Cerebellar nuclear complex (tissue), 1 donor: ENCODE measurements around the gene CX3CL1.
"Not testable (repeated sequence)": the region's sequence is repeated elsewhere in the genome, so short reads cannot be mapped to it uniquely, and the experiment has no call there.

ENCODE experiments used
- DNase-seq, 2 experiments: peaks; one replicate each; lab custom pipeline; 2025; lab: John Stamatoyannopoulos, UW

Gene CX3CL1

DNA sequence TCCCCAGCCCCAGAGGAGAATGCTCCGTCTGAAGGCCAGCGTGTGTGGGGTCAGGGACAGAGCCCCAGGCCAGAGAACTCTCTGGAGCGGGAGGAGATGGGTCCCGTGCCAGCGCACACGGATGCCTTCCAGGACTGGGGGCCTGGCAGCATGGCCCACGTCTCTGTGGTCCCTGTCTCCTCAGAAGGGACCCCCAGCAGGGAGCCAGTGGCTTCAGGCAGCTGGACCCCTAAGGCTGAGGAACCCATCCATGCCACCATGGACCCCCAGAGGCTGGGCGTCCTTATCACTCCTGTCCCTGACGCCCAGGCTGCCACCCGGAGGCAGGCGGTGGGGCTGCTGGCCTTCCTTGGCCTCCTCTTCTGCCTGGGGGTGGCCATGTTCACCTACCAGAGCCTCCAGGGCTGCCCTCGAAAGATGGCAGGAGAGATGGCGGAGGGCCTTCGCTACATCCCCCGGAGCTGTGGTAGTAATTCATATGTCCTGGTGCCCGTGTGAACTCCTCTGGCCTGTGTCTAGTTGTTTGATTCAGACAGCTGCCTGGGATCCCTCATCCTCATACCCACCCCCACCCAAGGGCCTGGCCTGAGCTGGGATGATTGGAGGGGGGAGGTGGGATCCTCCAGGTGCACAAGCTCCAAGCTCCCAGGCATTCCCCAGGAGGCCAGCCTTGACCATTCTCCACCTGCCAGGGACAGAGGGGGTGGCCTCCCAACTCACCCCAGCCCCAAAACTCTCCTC, 10.4 kb downstream of the CX3CL1 start:
- no peak for DNase-seq

DNA sequence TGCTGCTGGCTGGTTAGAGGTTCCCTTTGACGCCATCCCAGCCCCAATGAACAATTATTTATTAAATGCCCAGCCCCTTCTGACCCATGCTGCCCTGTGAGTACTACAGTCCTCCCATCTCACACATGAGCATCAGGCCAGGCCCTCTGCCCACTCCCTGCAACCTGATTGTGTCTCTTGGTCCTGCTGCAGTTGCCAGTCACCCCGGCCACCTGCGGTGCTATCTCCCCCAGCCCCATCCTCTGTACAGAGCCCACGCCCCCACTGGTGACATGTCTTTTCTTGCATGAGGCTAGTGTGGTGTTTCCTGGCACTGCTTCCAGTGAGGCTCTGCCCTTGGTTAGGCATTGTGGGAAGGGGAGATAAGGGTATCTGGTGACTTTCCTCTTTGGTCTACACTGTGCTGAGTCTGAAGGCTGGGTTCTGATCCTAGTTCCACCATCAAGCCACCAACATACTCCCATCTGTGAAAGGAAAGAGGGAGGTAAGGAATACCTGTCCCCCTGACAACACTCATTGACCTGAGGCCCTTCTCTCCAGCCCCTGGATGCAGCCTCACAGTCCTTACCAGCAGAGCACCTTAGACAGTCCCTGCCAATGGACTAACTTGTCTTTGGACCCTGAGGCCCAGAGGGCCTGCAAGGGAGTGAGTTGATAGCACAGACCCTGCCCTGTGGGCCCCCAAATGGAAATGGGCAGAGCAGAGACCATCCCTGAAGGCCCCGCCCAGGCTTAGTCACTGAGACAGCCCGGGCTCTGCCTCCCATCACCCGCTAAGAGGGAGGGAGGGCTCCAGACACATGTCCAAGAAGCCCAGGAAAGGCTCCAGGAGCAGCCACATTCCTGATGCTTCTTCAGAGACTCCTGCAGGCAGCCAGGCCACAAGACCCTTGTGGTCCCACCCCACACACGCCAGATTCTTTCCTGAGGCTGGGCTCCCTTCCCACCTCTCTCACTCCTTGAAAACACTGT, 11.3 kb downstream of the CX3CL1 start:
- DNase-seq: no peak

DNA sequence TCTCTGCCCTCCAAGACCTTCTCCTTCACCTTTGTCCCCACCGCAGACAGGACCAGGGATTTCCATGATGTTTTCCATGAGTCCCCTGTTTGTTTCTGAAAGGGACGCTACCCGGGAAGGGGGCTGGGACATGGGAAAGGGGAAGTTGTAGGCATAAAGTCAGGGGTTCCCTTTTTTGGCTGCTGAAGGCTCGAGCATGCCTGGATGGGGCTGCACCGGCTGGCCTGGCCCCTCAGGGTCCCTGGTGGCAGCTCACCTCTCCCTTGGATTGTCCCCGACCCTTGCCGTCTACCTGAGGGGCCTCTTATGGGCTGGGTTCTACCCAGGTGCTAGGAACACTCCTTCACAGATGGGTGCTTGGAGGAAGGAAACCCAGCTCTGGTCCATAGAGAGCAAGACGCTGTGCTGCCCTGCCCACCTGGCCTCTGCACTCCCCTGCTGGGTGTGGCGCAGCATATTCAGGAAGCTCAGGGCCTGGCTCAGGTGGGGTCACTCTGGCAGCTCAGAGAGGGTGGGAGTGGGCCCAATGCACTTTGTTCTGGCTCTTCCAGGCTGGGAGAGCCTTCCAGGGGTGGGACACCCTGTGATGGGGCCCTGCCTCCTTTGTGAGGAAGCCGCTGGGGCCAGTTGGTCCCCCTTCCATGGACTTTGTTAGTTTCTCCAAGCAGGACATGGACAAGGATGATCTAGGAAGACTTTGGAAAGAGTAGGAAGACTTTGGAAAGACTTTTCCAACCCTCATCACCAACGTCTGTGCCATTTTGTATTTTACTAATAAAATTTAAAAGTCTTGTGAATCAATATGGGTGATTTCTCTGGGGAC, 12.2 kb downstream of the CX3CL1 start:
- DNase-seq: no peak

GRCh38 chr16:57385083-57385482, 12.8 kb downstream of the CX3CL1 start:
- no peak for DNase-seq

DNA sequence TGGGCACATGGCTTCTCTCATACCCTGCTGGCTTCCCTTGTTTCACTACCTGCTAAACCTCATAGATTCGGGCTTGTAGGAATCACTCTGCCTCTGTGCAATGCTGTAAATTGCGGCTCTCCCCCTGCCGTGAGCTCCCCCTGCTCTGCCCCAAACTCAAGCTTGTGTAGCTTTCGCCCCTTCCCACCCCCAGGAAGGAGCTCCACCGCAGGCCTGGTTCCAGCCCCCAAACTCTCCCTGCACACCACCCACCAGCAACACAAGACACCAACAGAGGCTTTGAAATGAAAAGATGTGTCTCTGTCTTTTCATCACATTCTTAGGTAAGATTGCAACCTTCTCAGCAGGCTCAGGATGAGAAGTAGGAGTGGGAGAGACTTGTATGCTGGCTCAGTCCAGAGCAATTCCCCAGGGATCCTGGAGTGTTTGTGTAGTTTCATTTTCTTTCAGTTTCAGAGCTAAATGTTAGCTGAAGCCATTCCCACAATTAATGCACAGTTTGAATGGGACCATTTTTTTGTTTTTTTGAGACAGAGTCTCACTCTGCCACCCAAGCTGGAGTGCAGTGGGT, 14.2 kb downstream of the CX3CL1 start:
- no peak for DNase-seq

DNA sequence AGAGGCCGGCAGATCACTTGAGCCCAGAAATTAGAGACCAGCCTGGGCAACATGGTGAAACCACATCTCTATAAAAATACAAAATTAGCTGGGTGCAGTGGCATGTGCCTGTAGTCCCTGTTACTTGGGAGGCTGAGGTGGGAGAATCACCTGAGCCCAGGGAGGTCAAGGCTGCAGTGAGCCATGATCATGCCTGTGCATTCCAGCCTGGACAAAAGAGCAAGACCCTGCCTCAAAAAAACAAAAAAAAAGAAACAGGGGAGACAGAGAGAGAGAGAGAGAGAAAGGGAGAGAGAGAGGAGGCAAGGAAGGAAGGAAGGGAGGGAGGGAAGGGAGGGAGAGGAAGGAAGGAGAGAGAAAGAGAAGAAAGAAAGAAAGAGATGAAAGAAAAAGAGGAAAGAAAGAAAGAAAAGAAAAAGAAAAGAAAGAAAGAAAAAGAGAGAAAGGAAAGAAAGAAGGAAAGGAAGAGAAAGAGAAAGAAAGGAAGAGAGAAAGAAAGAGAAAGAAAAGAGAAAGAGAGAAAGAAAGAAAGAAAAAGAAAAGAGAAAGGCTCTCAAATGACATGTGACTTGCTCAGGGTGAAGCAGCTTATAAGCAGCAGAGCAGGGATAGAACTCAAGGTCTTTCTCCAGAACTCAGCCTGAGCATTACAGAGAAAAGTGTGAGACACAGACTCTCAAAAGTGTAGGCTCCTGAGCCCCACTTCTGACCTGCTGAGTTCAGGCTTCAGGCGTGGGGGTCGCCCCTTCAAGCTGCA, 15.5 kb downstream of the CX3CL1 start:
- no peak for DNase-seq

- no peak for DNase-seq
Measured at GRCh38 chr16:57388359-57389086, 16.2 kb downstream of the CX3CL1 start.

DNA sequence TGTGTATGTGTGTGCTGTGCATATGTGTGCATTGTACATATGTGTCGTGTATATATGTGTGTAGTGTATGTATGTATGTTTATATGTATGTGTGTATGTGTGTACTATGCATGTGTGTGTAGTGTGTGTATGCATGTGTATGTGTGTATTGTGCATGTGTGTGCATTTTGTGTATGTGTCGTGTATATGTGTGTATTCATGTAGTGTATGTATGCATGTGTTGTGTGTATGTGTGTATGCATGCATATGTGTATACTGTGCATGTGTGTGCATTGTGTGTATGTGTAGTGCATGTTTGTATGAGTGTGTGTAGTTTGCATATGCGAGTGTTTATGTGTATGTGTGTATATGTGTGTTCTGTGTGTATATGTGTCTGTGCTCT, 16.8 kb downstream of the CX3CL1 start:
- no peak for DNase-seq

GRCh38 chr16:57390636-57391295, 18.5 kb downstream of the CX3CL1 start:
- no peak for DNase-seq

DNA sequence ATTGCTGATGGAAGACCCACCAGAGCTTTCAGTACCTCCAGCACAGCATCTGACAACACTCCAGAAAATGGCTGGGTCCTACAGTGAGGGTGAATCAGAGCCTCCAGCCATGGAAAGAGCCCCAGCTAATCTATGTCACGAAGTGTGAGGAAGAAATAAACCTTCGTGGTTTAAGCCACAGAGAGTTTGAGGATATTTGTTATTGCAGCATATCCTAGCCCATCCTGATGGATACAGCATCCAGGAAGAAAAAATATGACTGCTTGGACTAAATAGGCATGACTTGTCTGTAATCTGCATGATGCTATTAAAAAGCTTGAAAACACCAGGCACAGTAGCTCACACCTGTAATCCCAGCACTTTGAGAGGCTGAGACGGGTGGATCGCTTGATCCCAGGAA, 19.0 kb downstream of the CX3CL1 start:
- no peak for DNase-seq

GRCh38 chr16:57391708-57392107, 19.4 kb downstream of the CX3CL1 start:
- DNase-seq: no peak

DNA sequence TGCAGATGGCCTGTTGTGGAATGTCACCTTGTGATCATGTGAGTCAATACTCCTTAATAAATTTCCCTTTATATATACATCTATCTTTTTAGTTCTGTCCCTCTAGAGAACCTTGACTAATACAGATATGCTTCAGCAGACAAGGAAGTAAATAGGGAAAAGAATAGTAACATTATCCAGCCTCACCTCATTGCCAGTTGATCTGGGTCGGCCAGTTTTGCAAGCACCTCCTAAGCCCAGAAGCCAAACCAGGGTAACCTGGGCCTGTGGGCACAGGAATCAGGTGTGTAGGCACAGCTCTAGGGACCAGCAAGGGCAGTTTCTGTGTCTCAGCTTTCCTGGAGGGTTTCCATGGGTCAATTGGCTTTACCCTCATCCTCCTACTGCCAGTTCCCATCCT, 20.4 kb downstream of the CX3CL1 start:
- no peak for DNase-seq

DNA sequence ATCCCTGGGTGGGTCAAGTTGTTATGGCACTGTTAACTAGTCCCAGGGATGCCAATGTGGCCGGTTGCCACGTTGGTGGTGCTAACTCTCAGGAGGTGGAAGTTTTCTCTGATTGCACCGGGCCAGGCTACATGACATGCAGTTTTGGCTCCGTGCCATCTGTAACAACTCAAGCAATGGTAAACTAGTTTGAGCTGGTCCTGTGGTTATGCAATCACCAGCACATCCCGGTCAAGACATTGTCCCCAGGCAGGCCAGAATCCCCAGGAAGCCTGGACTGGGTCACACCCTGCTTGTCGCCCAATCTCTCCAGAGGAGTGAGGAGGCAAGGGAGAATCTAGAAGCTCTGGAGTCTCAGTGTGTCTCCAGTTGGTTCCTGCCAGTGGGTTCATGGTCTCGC, 22.2 kb downstream of the CX3CL1 start:
- DNase-seq: no peak

DNA sequence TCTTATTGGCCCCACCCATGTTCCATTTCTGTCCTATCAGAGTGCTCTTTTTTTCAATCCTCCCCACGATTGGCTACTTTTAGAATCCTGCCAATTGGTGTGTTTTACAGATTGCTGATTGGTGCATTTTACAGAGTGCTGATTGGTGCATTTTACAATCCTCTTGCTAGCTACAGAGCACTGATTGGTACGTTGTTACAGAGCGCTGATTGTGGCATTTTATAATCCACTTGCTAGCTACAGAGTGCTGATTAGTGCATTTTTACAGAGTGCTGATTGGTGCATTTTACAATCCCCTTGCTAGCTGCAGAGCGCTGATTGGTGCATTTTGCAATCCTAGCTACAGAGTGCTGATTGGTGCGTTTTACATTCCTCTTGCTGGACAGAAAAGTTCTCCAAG, 22.7 kb downstream of the CX3CL1 start:
- DNase-seq: no peak

GRCh38 chr16:57396786-57397185, 24.5 kb downstream of the CX3CL1 start:
- no peak for DNase-seq

- DNase-seq: not testable (repeated sequence)
Measured at GRCh38 chr16:57397493-57397892, 25.2 kb downstream of the CX3CL1 start.

DNA sequence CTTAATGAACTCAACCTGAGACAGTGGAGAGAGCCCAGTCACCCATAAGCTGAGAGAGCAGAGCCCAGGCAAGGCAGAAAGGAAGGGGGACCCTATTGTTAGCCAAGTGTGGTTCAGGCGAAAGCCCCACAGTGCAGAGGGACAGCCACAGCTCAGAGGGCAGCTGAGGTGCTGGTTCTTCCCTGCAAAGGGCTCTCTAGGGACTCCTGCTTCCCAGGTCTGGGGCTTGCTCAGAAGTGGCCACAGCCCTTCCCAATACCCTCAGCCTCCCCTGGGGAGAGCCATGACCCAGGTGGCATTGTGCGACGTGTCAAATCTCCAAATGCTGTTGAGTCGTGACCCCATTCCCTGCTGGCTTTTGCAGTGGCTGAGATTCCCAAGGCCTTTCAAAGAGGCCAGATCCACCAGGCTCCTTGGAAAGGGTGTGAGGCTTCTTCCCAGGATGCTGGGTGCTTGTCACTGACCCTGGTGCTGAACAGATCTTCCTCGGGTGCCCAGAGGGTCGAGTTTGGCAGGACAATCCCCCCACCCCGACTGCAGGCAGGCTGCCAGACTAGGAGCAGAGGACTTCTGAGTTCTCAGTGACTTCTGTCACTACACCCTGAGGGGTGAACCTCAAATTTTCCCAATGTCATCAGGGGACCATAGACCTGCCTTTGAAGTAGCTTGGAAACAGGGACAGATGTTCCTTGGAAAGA, 29.8 kb downstream of the CX3CL1 start:
- DNase-seq: no peak

GRCh38 chr16:57403965-57404817, 31.9 kb downstream of the CX3CL1 start, which contains the start of gene CCL17:
CCL17 (plus strand) TSS chr16:57404767; CDS start chr16:57413933, 9,166 bp downstream.
- DNase-seq: no peak
